Suprapubic skin (tissue), 4 donors: Measurements from ENCODE around the gene TMTC2.

Experiments
- EP300 ChIP-seq: sonication (generic); formaldehyde crosslinking; IDR thresholded peaks from one replicate; pipeline ENCODE4 v1.6.1; 2017; ENCODE audit warnings: antibody characterized with exemption
- POLR2A ChIP-seq, 2 donors: fragments of 450-650 bp; IDR thresholded peaks; one replicate each; pipeline ENCODE4 v1.6.1; 2017; ENCODE audit warnings: antibody characterized with exemption in 2 of 2, mild to moderate bottlenecking in 2 of 2, moderate library complexity in 2 of 2
- POLR2AphosphoS5 ChIP-seq, 3 donors: sonication (generic); formaldehyde crosslinking; IDR thresholded peaks; one replicate each; pipeline ENCODE4 v1.6.1; 2017; ENCODE audit warnings: antibody characterized with exemption in 3 of 3
- TF ChIP-seq, protein P1 (sequence below), 2 donors: fragments of 200-600 bp in 1 of 2; fragments of 450-650 bp in 1 of 2; sonication (generic) in 1 of 2; IDR thresholded peaks; one replicate each; pipeline ENCODE4 v1.5.1; 2016 to 2019; ENCODE audit warnings: antibody characterized with exemption in 2 of 2, mild to moderate bottlenecking in 1 of 2, moderate library complexity in 1 of 2

DNA sequence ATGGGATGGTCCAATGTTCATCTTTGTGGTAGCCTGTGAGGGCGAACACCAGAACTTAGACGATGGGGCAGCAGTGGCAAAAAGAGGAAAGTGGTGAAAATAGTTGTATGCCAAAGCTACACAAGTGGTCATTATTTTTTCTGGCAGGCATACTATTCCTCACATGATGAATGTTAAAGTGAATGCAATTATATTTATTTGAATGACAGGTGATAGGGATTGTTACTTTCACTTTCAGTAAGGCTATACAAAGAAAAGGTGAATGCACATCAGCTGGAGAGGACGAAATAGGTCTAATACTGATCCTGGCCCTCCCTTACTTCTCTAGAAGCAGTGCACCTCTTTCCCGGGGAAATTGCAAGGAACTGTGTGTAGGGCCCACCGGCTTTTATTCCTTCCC, 470.1 kb downstream of the TMTC2 start:
- TF ChIP-seq, protein P1, sequence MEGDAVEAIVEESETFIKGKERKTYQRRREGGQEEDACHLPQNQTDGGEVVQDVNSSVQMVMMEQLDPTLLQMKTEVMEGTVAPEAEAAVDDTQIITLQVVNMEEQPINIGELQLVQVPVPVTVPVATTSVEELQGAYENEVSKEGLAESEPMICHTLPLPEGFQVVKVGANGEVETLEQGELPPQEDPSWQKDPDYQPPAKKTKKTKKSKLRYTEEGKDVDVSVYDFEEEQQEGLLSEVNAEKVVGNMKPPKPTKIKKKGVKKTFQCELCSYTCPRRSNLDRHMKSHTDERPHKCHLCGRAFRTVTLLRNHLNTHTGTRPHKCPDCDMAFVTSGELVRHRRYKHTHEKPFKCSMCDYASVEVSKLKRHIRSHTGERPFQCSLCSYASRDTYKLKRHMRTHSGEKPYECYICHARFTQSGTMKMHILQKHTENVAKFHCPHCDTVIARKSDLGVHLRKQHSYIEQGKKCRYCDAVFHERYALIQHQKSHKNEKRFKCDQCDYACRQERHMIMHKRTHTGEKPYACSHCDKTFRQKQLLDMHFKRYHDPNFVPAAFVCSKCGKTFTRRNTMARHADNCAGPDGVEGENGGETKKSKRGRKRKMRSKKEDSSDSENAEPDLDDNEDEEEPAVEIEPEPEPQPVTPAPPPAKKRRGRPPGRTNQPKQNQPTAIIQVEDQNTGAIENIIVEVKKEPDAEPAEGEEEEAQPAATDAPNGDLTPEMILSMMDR (IDR thresholded peaks at IDR 0.05) = no peak
- TF ChIP-seq POLR2AphosphoS5 (IDR thresholded peaks at IDR 0.05) = no peak
- no peak for TF ChIP-seq EP300
- TF ChIP-seq POLR2A (IDR thresholded peaks at IDR 0.05) = no peak
